Brain microvascular endothelial cell (primary cell): ENCODE measurements around the gene FEM1A.

Source experiments
- DNase-seq: peaks from one replicate; pipeline ENCODE4 v3.0.0-alpha.2; 2020
- H3K27ac ChIP-seq: fragments of 250-450 bp; sonication (Bioruptor Pico); 2 replicates; pipeline ENCODE4 v1.5.1; 2020; ENCODE audit warnings: mild to moderate bottlenecking, moderate library complexity
- H3K27me3 ChIP-seq: fragments of 250-450 bp; sonication (Bioruptor Pico); replicated peaks from 2 replicates; pipeline ENCODE4 v1.5.1; 2020; ENCODE audit warnings: mild to moderate bottlenecking
- H3K36me3 ChIP-seq: fragments of 250-450 bp; sonication (Bioruptor Pico); replicated peaks from 2 replicates; pipeline ENCODE4 v1.5.1; 2020; ENCODE audit warnings: mild to moderate bottlenecking
- H3K4me3 ChIP-seq: 2 replicates; pipeline ENCODE4 v1.5.1; 2011; ENCODE audit warnings: low read depth, mild to moderate bottlenecking, control low read depth, low read length, moderate library complexity
- CTCF ChIP-seq: IDR thresholded peaks from 2 replicates; pipeline ENCODE4 v1.5.1; 2011; ENCODE audit warnings: low read depth, mild to moderate bottlenecking, moderate library complexity, low read length, control low read depth, inconsistent platforms; ENCODE audit errors: missing control alignments
- in situ Hi-C: cut with HindIII; loops from 2 replicates; pipeline ENCODE4 v1.10.0; 2017; ENCODE audit warnings: low sequenced_read_pairs, low pct_ligation_motif_present

FEM1A gene

GRCh38 chr19:4794971-4795370 lies 3.4 kb downstream of the FEM1A start:
- no peaks in the 10 kb centered on the region for H3K27me3 ChIP-seq
- no peak overlapping the region for H3K27ac ChIP-seq
- H3K36me3 ChIP-seq, result peaks cover 16% of the 10 kb centered on the region
- in situ Hi-C loops, result no loop called here
- no peak for TF ChIP-seq CTCF
- DNase-seq, result no peak
- H3K4me3 ChIP-seq, result no peak overlapping the region

GRCh38 chr19:4795400-4795799 lies 3.9 kb downstream of the FEM1A start:
- H3K36me3 ChIP-seq, result peaks cover 16% of the 10 kb centered on the region

DNA sequence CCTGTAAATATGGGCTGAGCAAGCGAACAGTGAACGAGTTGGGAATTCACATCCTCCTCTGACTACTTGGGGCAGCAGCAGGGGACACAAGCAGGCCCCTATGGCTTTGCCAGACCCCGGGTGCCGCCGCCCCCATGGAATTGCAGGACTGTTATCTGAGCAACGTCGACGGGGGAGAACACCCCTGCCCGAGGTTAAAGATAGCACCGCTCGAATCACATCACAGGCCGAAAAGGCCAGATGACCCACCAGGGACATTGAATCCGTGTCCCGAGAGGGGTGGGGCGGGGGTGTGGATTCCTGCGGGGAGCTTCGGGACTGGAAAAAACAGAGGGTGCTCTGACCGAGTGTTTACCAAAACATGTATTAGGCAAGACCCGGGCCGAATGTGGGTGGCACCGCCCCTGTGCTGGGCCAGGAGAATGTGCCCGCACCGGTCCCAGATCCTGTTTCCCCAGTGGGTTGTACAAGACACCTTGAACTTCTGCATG lies 9.1 kb downstream of the FEM1A start:
- DNase-seq, result no peak
- H3K27ac ChIP-seq, result no peak overlapping the region
- no peak for TF ChIP-seq CTCF
- no peak overlapping the region for H3K4me3 ChIP-seq
- H3K36me3 ChIP-seq, result peaks cover 8% of the 10 kb centered on the region
- no peaks in the 10 kb centered on the region for H3K27me3 ChIP-seq
- in situ Hi-C loops, result no loop called here

More at GRCh38 chr19:4795400-4795799, 3.9 kb downstream of the FEM1A start:
- Histone ChIP-seq H3K27ac (no peak overlapping the region), H3K4me3 (no peak overlapping the region), H3K27me3 (no peaks in the 10 kb centered on the region)
- TF ChIP-seq CTCF, result no peak
- no peak for DNase-seq
- in situ Hi-C loops, result no loop called here

GRCh38 chr19:4801085-4801619 lies 9.6 kb downstream of the FEM1A start:
- H3K27ac ChIP-seq, result no peak overlapping the region
- no peak overlapping the region for H3K4me3 ChIP-seq
- DNase-seq, result no peak
- in situ Hi-C loops, result no loop called here
- H3K27me3 ChIP-seq, result no peaks in the 10 kb centered on the region
- peaks cover 7% of the 10 kb centered on the region for H3K36me3 ChIP-seq
- no peak for TF ChIP-seq CTCF

- DNase-seq, result no peak
- no peaks in the 10 kb centered on the region for H3K36me3 ChIP-seq
- no peak for TF ChIP-seq CTCF
- in situ Hi-C loops, result no loop called here
- no peaks in the 10 kb centered on the region for H3K27me3 ChIP-seq
- H3K4me3 ChIP-seq, result no peak overlapping the region
- H3K27ac ChIP-seq, result no peak overlapping the region
Observed at GRCh38 chr19:4802711-4803110, 11.2 kb downstream of the FEM1A start.
